Measurements from ENCODE around the gene KCNK17.

The KCNK17 gene

GRCh38 chr6:39263303-39264037, 50.7 kb downstream of the KCNK17 start:
- DNase-seq = no peak

GRCh38 chr6:39261751-39262150, 52.5 kb downstream of the KCNK17 start:
- no peak for DNase-seq

DNA sequence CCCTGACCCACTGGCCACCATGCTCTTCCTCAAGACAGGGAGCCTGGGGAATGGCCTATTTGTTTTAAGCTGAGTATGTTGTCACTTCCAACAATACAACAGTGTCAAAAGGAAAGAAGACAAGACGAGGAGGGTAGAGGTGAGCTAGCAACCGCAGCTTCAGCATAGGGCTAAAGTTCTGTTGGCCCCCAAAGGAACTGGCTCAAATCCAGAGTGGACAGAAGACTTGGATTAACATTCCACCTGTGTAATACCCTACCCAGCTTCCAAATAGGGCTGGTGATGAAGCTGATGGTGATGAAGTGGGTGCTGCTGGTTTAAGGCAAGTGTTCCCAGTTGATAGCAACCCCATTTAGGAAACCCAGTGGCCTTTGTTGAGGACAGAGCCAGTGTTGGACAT, 53.3 kb downstream of the KCNK17 start:
- DNase-seq = no peak

- DNase-seq = no peak
Measured at GRCh38 chr6:39260456-39260855, 53.8 kb downstream of the KCNK17 start.

DNA sequence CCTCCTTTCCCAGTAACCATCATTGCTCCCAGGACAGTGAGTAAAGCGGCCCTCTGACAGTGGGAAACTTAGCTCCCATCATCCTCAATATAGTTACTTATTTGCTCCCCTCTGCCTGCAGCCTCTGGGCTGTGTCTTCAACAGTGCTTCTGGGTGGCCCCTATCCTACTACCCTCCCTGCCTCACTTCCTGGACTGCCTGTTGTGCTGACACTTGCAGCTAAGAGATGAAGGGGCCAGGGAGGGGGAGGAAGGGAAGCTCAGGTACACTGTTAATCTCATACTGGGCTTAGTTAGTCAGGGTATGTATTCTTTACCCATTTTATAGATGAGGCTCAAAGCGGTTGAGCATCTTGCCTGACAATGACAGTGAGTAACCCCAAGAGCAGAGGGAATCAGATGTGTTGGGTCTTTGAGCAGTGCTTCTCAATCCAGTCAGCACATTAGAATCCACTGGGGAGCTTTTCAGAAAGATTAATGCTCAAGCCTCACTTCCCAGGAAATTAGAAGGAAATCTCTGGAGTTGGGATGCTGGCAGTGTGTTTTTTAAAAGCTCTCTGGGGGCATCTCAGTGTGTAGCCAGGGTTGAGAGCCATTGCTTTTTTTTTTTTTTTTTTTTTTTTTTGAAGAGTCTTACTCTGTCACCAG, 57.8 kb downstream of the KCNK17 start:
- no peak for DNase-seq

- no peak for DNase-seq
Measured at GRCh38 chr6:39254999-39255535, 59.2 kb downstream of the KCNK17 start.

GRCh38 chr6:39251406-39251805, 62.8 kb downstream of the KCNK17 start:
- DNase-seq = no peak

- DNase-seq = no peak
Measured at GRCh38 chr6:39250507-39250906, 63.7 kb downstream of the KCNK17 start.

GRCh38 chr6:39249278-39249677, 64.9 kb downstream of the KCNK17 start:
- no peak for DNase-seq

Data from fibroblast of skin of right quadriceps (primary cell).